ENCODE measurements around the gene NDUFAF5.

Gene NDUFAF5

GRCh38 chr20:13824459-13824858 lies 39.6 kb downstream of the NDUFAF5 start:
- FAIRE-seq = no peak

GRCh38 chr20:13825465-13825864 lies 40.6 kb downstream of the NDUFAF5 start:
- FAIRE-seq = no peak

- no peak for FAIRE-seq
These were observed 46.6 kb downstream of the NDUFAF5 start for GRCh38 chr20:13831476-13831875.

- no peak for FAIRE-seq
These were observed 53.8 kb downstream of the NDUFAF5 start for GRCh38 chr20:13838664-13839063.

DNA sequence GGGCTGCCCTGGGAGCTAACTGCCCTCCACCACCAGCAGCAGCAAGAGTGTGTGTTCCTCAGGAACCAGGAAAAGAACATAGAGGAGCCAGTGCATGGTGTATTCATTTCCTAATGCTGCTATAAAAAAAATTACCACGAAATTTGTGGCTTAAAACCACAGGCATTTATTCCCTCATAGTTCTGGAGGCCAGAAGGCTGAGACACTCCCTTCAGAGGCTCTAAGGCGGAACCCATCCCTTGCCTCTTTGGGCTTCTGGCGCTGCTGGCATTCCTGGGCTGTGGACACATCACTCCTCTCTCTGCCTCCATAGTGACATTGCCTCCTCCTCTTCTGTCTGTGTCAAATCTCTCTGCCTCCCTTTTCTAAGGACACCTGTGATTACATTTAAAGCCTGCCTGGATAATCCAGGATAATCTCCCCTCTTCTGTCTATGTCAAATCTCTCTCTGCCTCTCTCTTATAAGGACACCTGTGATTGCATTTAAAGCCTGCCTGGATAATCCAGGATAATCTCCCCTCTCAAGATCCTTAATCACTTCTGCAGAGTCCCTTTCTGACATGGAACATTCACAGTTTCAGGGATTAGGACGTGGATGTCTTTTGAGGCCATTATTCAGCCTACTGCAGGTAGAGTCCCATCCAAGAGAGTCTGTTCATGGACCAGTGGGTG lies 54.7 kb downstream of the NDUFAF5 start:
- FAIRE-seq = no peak

- FAIRE-seq = no peak
These were observed 55.3 kb downstream of the NDUFAF5 start for GRCh38 chr20:13840093-13840465.

GRCh38 chr20:13841206-13841605 lies 56.4 kb downstream of the NDUFAF5 start:
- no peak for FAIRE-seq

DNA sequence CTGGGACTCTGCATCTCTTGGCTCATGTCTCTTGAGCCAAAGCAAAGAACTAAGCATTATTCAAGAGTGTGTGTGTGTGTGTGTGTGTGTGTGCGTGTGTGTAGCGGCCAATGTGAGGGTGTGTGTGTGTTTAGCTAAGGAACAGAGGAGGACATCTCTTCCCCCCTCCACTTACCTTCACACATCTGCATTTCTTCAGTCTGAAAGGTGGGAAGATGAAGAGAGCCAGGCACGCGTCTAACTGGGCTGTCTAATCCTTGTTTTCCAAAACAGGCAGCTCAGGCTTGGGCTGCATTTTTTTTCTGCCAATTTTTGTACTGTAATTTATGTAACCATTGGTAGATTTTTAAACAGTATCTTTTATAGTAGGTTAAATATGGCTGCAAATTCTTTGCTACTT lies 59.5 kb downstream of the NDUFAF5 start:
- no peak for FAIRE-seq

DNA sequence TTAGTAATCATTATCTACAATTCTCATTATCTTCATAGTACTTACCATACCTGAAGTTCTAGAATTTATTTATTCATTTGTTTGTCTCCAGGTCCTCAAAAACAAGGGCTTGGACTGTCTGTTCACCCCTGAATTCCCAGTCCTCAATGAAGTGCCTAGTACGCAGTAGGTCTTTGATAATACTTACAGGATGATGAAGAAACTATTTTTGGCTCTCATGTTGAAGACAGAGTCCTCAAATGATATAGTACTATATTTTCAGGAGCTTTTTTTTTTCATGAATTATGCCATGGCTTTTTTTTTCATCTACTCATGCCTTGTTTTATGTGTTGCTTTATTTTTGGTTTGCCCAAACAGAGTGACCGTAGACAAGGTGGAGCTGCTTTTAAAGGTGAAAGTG lies 66.5 kb downstream of the NDUFAF5 start:
- FAIRE-seq = no peak

GRCh38 chr20:13852306-13852705 lies 67.5 kb downstream of the NDUFAF5 start:
- FAIRE-seq = no peak

DNA sequence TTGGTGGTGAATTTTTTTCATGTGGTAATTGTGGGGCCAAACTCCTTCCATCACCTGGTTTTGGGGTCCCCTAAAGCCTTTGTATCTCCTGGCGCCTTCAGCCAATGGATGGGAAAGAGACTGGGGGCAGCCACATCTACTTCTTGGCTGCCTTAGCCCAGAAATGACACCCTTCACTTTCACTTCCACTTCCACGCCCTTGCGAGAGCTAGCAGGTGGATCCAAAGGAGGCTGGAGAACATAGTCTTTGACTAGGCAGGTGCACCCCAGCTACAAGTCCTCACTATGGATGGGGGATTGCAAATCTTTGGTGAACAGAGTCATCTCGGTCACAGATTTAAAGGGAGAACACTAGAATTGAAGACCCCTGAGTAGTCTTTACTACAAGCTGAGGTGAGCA lies 70.8 kb downstream of the NDUFAF5 start:
- FAIRE-seq = no peak

DNA sequence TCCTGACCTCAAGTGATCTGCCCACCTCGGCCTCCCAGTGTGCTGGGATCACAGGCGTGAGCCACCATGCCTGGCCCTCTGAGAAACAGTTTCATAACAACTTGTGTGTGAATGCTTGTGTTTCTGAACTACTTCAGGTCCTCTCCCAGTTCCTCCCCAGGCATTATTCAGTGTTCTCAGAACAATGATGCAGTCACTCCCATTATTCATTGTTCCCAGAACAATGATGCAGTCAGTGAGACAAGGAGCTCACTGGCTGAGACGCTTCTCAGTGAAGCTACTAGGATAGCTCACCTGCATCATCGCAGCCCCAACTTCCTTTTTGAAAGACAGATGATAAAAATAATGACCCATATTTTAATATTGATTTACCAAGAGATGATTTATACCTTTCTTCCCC lies 71.5 kb downstream of the NDUFAF5 start:
- no peak for FAIRE-seq

- FAIRE-seq = no peak
These were observed 72.5 kb downstream of the NDUFAF5 start for GRCh38 chr20:13857304-13857703.

- no peak for FAIRE-seq
These were observed 73.1 kb downstream of the NDUFAF5 start for GRCh38 chr20:13857961-13858360.

GRCh38 chr20:13858439-13858838 lies 73.6 kb downstream of the NDUFAF5 start:
- FAIRE-seq = no peak

- FAIRE-seq = no peak
These were observed 74.0 kb downstream of the NDUFAF5 start for GRCh38 chr20:13858871-13859270.

GRCh38 chr20:13862245-13862644 lies 77.4 kb downstream of the NDUFAF5 start:
- no peak for FAIRE-seq

GRCh38 chr20:13863244-13863643 lies 78.4 kb downstream of the NDUFAF5 start:
- FAIRE-seq = no peak

DNA sequence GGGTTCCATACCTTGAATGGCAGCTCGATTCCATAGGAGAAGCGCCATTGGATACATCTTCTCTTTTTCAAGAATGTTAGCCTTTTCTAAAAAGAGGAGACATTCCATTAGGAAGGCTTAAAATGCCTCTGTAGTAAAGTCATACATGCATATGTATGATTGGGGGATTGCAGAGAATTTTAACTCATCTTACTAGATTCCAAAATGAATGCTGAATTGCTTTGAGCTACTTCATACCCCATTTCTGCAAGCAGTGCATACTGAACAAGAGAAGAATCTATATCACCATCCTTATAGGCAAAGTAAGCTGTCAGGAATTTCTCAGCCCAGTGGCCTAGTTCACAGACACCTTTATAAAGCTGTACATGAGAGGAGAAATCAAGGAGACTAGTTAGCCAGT lies 80.3 kb downstream of the NDUFAF5 start:
- no peak for FAIRE-seq

DNA sequence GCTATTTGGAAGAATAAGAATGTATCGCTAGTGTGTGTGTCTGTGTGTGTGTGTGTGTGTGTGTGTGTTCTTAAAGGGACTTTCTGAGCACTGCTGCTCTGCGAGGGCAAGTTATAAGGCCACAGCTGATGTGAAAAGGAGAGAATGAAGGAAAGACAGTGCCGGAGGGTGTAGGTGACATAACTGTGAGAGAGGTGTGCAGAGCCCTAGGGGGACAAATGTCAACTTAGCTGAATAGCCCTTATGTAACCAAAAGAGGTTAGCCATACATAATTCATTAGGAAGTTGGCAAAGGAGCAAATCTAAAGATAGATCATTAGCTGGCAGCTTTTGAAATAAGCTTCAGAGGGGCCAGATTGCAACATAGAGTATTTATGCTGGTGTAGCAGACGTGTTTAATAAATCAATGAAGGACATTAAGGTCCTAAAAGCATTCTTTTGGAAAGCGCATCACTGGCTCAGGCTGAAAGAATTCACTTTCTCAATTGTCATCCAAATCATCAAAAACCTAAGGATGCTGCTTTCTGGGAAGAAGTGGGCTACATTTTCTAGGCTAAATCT lies 81.0 kb downstream of the NDUFAF5 start:
- no peak for FAIRE-seq

DNA sequence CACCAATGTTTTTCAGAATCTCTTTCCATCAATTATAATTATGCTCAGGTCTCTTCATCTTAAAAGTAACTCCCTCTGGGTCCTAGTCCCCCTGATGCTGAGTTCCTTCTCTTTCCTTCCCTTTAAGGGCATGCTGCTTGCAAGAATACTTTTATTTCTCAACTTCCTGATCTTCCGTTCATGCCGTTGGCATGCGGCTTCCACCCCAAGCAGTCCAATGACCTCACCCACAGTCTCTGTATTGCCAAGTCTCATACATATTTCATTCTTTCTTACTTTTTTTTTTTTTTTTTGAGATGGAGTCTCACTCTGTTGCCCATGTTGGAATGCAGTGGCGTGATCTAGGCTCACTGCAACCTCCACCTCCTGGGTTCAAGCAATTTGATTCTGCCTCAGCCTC lies 83.5 kb downstream of the NDUFAF5 start:
- no peak for FAIRE-seq

DNA sequence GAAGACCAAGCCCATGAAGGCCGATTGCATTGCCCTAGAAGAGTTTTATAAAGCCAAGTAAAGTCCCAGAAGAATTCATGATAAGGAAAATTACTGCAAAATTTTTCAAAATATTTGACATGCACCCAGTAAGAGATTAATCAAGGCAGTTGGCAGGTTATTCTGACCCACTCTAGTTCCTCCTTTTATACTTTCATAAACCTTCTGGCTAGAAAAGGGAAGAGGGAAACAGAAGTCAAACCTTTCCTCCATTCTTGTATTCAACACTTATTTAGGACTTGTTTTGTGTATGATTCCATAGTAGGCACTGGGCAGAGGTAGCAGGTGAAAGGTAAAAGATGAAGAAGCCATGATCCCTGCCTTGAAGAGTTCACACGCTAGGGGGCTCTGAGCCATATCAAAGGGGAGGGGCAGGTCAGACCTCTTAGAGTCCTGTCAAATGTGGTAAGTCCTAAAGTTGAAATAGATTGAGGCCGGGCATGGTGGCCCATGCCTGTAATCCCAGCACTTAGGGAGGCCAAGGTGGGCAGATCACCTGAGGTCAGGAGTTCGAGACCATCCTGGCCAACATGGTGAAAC lies 85.4 kb downstream of the NDUFAF5 start:
- no peak for FAIRE-seq

Measured in islet of Langerhans (tissue), 1 donor.